Measurements from ENCODE around the gene RNF157.
"Not testable (repeated sequence)": the region's sequence is repeated elsewhere in the genome, so short reads cannot be mapped to it uniquely, and the experiment has no call there.

RNF157 gene

GRCh38 chr17:76235883-76236282 is 4.4 kb downstream of the RNF157 start:
- Histone ChIP-seq H3K4me3 (ENCODE audit: low read length) (no peak overlapping the region), H3K36me3 (ENCODE audit: insufficient read depth, low read depth, low read length) (no peaks in the 10 kb centered on the region), H3K4me1 (ENCODE audit: insufficient read depth, low read length) (no peaks in the 10 kb centered on the region), H3K27ac (ENCODE audit: low read length) (no peak overlapping the region), H3K27me3 (ENCODE audit: insufficient read depth, low read length) (peaks cover 37% of the 10 kb centered on the region), H3K9ac (ENCODE audit: low read depth, low read length) (no peak overlapping the region), H3K9me3 (ENCODE audit: insufficient read depth, low read depth, low read length) (no peaks in the 10 kb centered on the region)

- Histone ChIP-seq H3K9me3 (ENCODE audit: insufficient read depth, low read depth, low read length) (no peaks in the 10 kb centered on the region), H3K9ac (ENCODE audit: low read depth, low read length) (no peak overlapping the region), H3K4me1 (ENCODE audit: insufficient read depth, low read length) (no peaks in the 10 kb centered on the region), H3K36me3 (ENCODE audit: insufficient read depth, low read depth, low read length) (no peaks in the 10 kb centered on the region), H3K27me3 (ENCODE audit: insufficient read depth, low read length) (peaks cover 27% of the 10 kb centered on the region), H3K4me3 (ENCODE audit: low read length) (no peak overlapping the region), H3K27ac (ENCODE audit: low read length) (no peak overlapping the region)
Measured at GRCh38 chr17:76234354-76234679, 6.0 kb downstream of the RNF157 start.

- Histone ChIP-seq H3K36me3 (ENCODE audit: insufficient read depth, low read depth, low read length) (no peaks in the 10 kb centered on the region), H3K9me3 (ENCODE audit: insufficient read depth, low read depth, low read length) (no peaks in the 10 kb centered on the region), H3K9ac (ENCODE audit: low read depth, low read length) (no peak overlapping the region)
Measured at GRCh38 chr17:76233588-76234353, 6.5 kb downstream of the RNF157 start.

DNA sequence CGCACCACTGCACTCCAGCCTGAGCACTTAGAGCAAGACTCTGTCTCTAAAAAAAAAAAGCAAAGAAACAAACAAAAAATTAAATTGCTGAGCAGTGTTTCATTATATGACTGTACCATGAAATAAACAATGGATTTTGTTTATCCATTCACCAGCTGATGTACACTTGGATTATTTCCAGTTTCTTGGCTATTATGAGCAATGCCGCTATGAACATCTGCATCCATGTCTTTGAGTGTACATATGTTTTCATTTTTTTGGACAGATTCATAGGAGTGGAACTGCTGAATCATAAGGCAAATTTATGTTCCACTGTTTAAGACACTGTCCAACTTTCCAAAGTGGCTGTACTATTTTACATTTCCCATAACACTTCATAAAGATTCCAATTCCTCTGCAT is 8.0 kb downstream of the RNF157 start:
- no peaks in the 10 kb centered on the region for H3K36me3 ChIP-seq (ENCODE audit: insufficient read depth, low read depth, low read length)
- H3K4me1 ChIP-seq (ENCODE audit: insufficient read depth, low read length) = no peaks in the 10 kb centered on the region
- peaks cover 7% of the 10 kb centered on the region for H3K27me3 ChIP-seq (ENCODE audit: insufficient read depth, low read length)
- H3K9ac ChIP-seq (ENCODE audit: low read depth, low read length) = no peak overlapping the region
- no peaks in the 10 kb centered on the region for H3K9me3 ChIP-seq (ENCODE audit: insufficient read depth, low read depth, low read length)
- no peak overlapping the region for H3K4me3 ChIP-seq (ENCODE audit: low read length)
- H3K27ac ChIP-seq (ENCODE audit: low read length) = no peak overlapping the region

More at GRCh38 chr17:76233588-76234353, 6.5 kb downstream of the RNF157 start:
- Histone ChIP-seq H3K27ac (ENCODE audit: low read length) (no peak overlapping the region), H3K27me3 (ENCODE audit: insufficient read depth, low read length) (peaks cover 21% of the 10 kb centered on the region), H3K4me3 (ENCODE audit: low read length) (no peak overlapping the region), H3K4me1 (ENCODE audit: insufficient read depth, low read length) (no peaks in the 10 kb centered on the region)

GRCh38 chr17:76226749-76227148 is 13.5 kb downstream of the RNF157 start:
- H3K27ac ChIP-seq (ENCODE audit: low read length); H3K4me3 ChIP-seq (ENCODE audit: low read length); H3K9ac ChIP-seq (ENCODE audit: low read depth, low read length); H3K4me1 ChIP-seq (ENCODE audit: insufficient read depth, low read length); H3K27me3 ChIP-seq (ENCODE audit: insufficient read depth, low read length); H3K9me3 ChIP-seq (ENCODE audit: insufficient read depth, low read depth, low read length); H3K36me3 ChIP-seq (ENCODE audit: insufficient read depth, low read depth, low read length): not testable (repeated sequence)

GRCh38 chr17:76225373-76226086 is 14.8 kb downstream of the RNF157 start:
- not testable (repeated sequence) for H3K9me3 ChIP-seq (ENCODE audit: insufficient read depth, low read depth, low read length); H3K27ac ChIP-seq (ENCODE audit: low read length); H3K27me3 ChIP-seq (ENCODE audit: insufficient read depth, low read length); H3K36me3 ChIP-seq (ENCODE audit: insufficient read depth, low read depth, low read length); H3K4me3 ChIP-seq (ENCODE audit: low read length); H3K4me1 ChIP-seq (ENCODE audit: insufficient read depth, low read length); H3K9ac ChIP-seq (ENCODE audit: low read depth, low read length)

DNA sequence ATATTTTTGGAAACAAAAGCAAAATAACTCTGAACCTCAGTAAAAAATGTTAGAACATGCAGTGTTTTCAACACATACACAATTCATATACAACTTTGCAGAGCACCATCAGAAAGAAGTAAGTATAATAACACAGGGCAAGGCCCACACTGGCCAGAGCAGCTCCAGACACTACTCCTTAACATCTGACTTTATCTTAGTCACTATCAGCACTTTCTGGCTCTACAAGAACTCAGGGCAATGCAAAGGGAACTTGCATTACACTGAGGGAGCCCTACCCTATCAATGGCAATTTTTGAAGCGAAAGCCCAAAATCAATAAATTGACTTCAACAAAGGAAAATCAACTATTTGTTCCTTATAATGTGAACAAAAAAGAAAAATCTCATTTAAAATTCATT is 16.5 kb downstream of the RNF157 start:
- no peaks in the 10 kb centered on the region for H3K4me1 ChIP-seq (ENCODE audit: insufficient read depth, low read length)
- no peak overlapping the region for H3K4me3 ChIP-seq (ENCODE audit: low read length)
- H3K27ac ChIP-seq (ENCODE audit: low read length) = no peak overlapping the region
- no peak overlapping the region for H3K9ac ChIP-seq (ENCODE audit: low read depth, low read length)
- no peaks in the 10 kb centered on the region for H3K27me3 ChIP-seq (ENCODE audit: insufficient read depth, low read length)
- no peaks in the 10 kb centered on the region for H3K9me3 ChIP-seq (ENCODE audit: insufficient read depth, low read depth, low read length)
- H3K36me3 ChIP-seq (ENCODE audit: insufficient read depth, low read depth, low read length) = no peaks in the 10 kb centered on the region

- no peak overlapping the region for H3K9ac ChIP-seq (ENCODE audit: low read depth, low read length)
- no peak overlapping the region for H3K27ac ChIP-seq (ENCODE audit: low read length)
- no peaks in the 10 kb centered on the region for H3K27me3 ChIP-seq (ENCODE audit: insufficient read depth, low read length)
- H3K9me3 ChIP-seq (ENCODE audit: insufficient read depth, low read depth, low read length) = no peaks in the 10 kb centered on the region
- H3K4me1 ChIP-seq (ENCODE audit: insufficient read depth, low read length) = no peaks in the 10 kb centered on the region
- no peak overlapping the region for H3K4me3 ChIP-seq (ENCODE audit: low read length)
- H3K36me3 ChIP-seq (ENCODE audit: insufficient read depth, low read depth, low read length) = no peaks in the 10 kb centered on the region
Measured at GRCh38 chr17:76219670-76220383, 20.5 kb downstream of the RNF157 start.

DNA sequence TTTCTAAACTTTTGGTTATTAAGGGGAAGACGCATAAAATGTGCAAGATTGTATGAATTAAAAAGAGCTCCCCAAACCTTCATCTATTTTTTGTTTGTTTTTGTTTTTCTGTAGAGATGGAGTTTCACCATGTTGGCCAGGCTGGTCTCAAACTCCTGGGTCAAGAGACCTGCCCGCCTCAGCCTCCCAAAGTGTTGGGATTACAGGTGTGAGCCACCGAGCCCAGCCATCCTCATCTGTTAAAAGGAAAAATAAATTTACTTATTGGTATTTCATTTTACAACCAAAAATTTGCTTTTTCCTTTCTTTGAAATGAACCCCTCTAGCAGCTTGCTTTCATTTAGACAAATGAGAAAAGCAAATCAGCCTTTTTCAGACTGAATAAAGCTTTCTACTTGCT is 23.2 kb downstream of the RNF157 start:
- Histone ChIP-seq H3K9ac (ENCODE audit: low read depth, low read length) (no peak overlapping the region), H3K27ac (ENCODE audit: low read length) (no peak overlapping the region), H3K36me3 (ENCODE audit: insufficient read depth, low read depth, low read length) (no peaks in the 10 kb centered on the region), H3K4me3 (ENCODE audit: low read length) (no peak overlapping the region), H3K27me3 (ENCODE audit: insufficient read depth, low read length) (no peaks in the 10 kb centered on the region), H3K4me1 (ENCODE audit: insufficient read depth, low read length) (peaks cover 15% of the 10 kb centered on the region; the same call in 1 of the 2 replicates), H3K9me3 (ENCODE audit: insufficient read depth, low read depth, low read length) (no peaks in the 10 kb centered on the region)

- H3K27ac ChIP-seq (ENCODE audit: low read length) = no peak overlapping the region
- no peaks in the 10 kb centered on the region for H3K27me3 ChIP-seq (ENCODE audit: insufficient read depth, low read length)
- H3K36me3 ChIP-seq (ENCODE audit: insufficient read depth, low read depth, low read length) = no peaks in the 10 kb centered on the region
- no peak overlapping the region for H3K9ac ChIP-seq (ENCODE audit: low read depth, low read length)
- no peak overlapping the region for H3K4me3 ChIP-seq (ENCODE audit: low read length)
- peaks cover 15% of the 10 kb centered on the region; the same call in 1 of the 2 replicates for H3K4me1 ChIP-seq (ENCODE audit: insufficient read depth, low read length)
- no peaks in the 10 kb centered on the region for H3K9me3 ChIP-seq (ENCODE audit: insufficient read depth, low read depth, low read length)
Measured at GRCh38 chr17:76213491-76213890, 26.8 kb downstream of the RNF157 start.

- Histone ChIP-seq H3K9me3 (ENCODE audit: insufficient read depth, low read depth, low read length) (no peaks in the 10 kb centered on the region), H3K4me1 (ENCODE audit: insufficient read depth, low read length) (peaks cover 4% of the 10 kb centered on the region; the same call in 1 of the 2 replicates), H3K27me3 (ENCODE audit: insufficient read depth, low read length) (no peaks in the 10 kb centered on the region), H3K9ac (ENCODE audit: low read depth, low read length) (no peak overlapping the region), H3K27ac (ENCODE audit: low read length) (no peak overlapping the region), H3K36me3 (ENCODE audit: insufficient read depth, low read depth, low read length) (no peaks in the 10 kb centered on the region), H3K4me3 (ENCODE audit: low read length) (no peak overlapping the region)
Measured at GRCh38 chr17:76208120-76208519, 32.2 kb downstream of the RNF157 start.

All from iPS-20b (cell line).